HG02798 (cell line): ENCODE measurements around the gene SFMBT2.

ENCODE experiments used
- ATAC-seq: cut with Tn5 transposase; IDR thresholded peaks from one replicate; pipeline ENCODE4 v1.9.1; 2021; ENCODE audit warnings: mild to moderate bottlenecking; ENCODE audit not compliant: unreplicated experiment, poor library complexity

Gene SFMBT2

DNA sequence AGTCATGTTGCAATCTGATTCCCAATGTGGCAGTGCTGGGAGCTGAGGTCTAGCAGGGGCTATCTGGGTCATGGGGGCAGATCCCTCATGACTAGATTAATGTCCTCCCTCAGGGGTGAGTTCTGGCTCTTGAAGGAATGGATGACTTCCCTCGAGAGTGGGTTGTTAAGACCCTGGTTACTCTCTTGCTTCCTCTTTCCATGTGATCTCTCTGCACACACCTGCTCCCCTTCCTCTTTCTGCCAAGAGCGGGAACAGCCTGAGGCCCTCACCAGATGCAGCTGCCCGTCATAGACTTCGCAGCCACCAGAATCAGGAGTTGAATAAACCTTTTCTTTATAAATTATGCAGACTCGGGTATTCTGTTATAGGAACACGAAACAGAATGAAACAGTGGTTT is 37.8 kb downstream of the SFMBT2 start:
- ATAC-seq = no peak

DNA sequence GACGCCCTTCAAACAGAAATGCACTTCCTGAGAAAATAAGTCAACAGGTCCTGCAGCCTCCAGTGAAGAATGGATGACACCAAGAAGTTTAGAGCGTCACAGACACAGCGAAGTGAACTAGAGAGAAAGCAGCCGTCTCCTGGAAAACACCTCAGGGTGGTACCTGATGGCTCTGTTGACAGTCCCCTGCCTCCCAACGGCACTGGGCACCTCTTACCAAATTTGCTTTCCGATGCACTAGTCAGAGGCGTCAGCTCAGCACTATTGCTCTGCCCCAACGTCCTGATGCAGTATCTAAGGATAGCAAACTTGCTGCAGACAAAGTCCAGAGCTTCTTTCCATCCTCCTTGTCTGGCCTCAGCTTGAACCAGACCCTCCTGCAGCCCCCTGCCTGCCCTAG is 38.3 kb downstream of the SFMBT2 start:
- ATAC-seq = no peak

DNA sequence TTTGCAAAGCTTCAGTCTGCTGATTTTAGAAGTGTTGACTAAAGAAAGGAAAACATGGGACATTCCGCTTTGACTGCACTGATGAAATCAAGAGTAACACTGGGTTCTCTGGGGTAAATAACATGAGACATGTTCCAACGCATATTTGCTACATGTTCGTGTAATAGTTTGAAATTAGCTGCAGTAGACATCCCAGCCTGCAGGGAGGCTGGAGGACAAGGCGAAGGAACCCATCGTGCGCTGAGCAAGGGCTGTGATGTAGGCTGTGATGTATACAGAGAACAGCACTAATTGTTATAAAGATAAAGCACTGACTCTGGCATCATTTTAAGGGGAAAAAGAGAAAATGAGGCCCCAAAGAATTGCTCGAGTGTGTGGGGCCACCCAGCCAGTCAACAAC is 40.3 kb downstream of the SFMBT2 start:
- no peak for ATAC-seq

DNA sequence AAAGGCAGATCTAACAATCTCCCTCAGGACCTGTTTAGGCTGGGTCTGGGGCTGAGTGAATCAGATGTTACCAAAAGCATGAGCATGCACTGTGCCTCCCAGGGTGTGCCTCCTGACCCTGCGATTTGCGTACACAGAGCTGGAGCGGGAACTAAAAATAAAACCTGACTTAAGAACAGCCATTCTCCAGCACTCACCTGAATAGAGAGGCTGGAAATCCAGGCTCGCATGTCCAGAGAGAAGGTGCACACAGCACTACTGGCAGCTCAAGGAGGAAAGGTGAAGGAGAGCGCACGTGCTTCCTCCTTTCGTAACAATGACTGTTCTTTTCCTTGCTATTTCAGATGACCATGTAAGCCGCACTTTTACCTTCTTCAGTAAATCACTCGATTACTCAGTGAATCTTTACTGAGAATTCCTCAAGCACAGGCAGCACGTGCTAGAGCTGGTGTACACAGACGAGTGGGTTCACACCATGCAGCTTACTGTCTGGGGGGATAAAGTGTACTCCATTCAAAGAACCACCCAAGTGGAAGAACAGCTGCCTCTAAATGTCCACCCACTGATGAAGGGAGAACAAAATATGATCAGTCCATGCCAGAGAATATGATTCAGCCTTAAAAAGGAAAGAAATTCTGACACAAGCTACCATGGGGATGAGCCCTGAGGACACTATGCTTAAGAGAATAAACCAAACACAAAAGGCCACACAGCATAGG is 45.6 kb downstream of the SFMBT2 start:
- ATAC-seq = no peak

DNA sequence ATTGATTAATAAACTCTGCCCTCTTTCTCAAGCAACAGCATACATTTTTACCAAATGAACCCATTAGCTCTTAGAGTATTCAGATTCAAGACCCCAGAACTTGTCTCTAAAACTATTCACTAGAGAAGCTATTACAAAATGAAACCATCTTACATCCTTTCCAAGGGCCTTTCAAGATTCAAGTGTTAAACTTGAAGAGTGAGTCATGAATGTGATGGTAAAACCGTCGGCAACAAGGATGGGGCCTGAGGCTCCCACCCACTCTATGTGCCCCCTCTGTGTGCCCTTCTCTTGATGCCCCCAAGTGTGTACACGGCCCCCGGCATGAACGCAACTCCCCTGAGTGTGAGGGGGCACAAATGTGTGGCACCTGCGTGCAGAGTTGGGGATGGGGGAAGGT is 46.4 kb downstream of the SFMBT2 start:
- no peak for ATAC-seq

DNA sequence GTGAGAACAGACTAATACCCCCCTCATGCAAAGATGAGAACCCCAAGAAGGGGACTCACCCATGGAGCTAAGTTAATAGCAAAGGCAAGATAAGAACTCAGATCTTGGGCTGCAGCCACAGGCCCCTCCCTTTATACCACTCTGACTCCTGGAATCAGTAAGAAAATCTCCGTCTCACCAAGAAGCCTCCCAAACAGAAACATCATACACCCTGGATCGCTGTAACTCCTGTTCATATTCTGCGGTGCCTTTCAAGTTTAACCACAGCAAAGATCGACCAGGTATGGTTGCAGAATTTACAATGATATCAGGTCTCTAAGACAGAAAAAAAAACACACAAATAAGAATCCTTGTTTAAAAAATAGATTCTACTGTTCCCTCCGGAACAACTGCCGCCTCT is 47.1 kb downstream of the SFMBT2 start:
- ATAC-seq = no peak

DNA sequence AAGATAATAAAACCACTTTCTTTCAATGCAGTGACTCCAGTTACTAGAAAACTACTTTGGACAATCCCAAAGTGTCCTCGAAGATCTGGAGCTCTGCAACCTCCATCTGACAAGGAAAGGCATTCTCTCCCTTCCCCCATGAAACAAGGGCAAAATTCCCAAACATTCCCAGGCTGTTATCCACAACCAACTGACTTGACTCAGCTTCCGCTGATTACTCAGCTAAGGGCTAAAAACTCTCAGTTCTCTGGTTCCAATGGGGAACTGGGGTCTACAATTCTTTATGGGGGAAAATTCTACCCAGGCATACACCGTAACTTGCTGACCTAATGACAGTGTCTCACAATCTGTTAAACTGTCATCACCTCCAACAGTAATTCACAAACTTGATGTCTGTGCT is 48.4 kb downstream of the SFMBT2 start:
- ATAC-seq = no peak

DNA sequence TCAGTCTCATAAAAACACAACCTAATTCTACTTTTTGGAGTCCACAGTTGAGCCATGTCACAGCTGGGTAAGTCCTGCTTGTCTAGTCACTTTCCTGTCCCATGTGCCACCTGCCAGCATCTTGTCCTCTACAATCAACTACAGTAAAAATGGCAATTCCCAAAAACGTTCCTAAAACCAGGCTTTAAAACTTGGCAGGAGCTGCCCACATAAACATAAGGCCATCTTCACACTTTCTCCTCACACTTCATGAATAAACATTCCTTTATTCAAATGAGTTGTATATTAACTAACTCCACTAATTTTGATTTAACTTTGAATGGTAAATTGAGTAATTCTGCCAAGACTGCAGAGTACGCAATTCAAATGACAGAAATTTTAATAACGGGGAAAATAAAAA is 49.5 kb downstream of the SFMBT2 start:
- no peak for ATAC-seq

DNA sequence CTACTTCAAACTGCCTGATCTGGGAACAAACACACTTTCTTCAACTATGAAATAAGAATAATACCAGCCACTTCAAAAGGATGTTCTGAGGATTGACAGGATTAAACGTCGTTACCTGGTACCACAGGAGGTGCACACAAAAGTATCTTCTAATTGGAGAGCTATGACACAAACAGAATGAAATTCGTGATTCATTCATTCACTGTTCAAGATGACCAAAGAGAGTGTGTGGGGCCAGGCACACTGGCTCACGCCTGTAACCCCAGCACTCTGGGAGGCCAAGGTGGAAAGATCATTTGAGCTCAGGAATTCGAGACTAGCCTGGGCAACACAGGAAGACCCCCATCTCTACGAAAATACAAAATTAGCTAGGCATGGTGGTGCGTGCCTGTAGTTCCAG is 50.9 kb downstream of the SFMBT2 start:
- no peak for ATAC-seq

DNA sequence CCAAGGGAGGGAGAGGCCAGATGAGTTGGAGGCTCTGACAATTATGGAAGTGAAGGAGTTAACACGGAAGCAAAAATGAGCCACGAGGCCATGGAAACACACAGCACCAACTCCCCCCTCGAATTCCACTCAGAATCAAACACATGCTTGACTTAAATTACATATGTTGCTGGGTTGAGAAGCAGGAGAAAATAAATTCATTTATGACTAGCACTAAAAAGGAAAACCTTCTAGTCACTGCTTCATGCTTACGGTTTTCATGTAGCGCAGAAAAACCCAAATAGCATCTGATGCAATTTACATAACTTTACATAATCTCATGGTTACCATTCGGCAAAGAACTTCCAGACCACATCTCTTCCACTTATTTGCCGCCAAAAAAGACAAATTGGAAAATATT is 51.5 kb downstream of the SFMBT2 start:
- no peak for ATAC-seq

DNA sequence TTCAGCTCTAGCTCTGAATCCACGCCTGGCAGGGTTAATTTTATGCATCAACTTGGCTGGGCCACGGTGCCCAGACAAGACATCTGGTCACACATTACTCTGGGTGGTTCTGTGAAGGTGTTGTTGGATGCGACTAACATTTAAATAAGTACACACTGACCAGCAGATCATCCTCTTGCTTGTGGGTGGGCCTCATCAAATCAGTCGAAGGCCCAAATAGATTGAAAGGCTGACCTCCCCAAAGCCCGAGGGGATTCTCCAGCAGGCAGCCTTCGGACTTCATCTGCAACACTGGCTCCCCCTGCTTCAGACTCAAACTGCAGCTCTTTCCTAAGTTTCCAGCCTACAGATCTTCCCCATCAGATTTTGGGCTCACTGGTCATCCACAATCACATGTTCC is 53.6 kb downstream of the SFMBT2 start:
- ATAC-seq = no peak

DNA sequence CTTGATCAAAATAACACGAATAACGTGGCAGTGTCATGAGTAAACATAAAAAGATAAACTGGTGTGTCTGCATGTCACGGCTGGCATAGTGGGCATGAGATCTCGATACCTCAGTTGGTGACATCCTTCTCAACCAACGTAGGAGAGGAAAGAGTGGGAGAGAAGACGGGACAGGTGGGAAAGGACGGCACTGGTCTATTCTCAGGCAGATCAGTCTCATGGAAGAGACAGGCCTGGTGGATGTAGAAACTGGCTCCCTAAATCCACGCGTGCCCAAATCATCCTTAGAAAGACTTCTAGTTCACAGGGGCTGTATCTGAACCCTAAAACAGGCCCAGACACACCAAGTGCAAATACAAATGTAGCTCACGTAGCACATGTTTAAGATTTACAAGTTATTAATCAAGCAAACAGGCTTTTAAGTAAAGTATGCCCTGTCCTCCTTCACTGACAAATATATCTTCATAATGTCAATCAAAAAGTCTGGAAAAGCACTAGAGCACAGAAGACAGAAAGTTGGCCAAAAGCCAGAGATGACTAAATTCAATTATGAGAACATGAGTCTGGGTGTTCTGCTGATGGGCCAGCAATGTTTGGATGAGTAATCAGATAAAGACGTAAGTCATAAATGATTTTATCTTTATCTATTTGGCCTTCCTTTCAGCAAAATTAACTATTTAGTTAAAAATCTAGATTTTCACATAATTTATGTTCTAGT is 56.3 kb downstream of the SFMBT2 start:
- no peak for ATAC-seq

DNA sequence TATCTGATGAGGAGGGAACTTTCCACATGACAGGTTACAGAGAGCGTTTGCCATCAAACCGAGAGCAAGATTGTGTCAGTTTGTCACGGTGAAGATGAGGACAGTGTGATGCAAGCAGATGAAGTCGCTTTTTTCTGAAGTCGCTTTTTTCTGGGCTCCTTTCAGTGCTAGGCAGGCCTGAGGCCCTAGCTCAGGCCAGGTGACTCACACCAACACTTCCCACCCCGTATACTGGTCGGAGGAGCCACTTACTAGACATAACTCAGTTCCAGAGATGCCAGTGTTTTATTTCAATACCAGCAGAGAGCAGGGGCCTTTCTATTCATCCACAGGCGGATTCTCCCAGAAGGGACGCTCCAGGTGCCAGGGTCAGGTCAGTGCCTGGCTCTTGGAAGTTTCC is 58.9 kb downstream of the SFMBT2 start:
- no peak for ATAC-seq

DNA sequence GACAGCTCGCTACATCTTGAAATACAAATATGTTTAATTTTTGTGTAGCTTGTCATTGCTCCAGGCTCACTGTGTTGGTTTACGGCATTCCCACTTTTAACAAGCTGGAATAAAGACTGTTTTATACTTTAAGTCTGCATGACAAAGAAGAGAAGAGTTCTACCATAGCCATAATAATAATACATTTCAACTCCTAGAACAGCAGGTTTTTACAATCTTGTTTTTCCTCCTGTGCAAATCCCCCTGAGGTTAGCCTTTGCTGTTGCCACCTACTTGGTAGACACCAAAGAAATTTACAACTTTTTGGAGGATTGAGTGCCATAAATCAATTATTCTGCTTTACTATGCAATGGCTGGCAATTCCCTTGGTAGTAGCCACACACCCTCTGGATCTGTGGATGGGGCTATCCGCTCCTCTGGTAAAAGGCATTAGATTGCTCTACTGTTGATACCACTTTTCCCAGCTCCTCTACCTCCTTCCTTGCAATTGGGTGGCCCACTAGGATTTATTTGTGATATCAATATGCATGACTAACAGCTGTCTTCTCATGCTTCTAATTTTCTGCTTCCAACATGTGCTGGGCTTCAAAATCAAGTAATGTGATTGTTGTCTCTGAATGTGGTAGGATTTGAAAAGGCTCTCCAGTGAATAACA is 60.2 kb downstream of the SFMBT2 start:
- ATAC-seq = no peak

DNA sequence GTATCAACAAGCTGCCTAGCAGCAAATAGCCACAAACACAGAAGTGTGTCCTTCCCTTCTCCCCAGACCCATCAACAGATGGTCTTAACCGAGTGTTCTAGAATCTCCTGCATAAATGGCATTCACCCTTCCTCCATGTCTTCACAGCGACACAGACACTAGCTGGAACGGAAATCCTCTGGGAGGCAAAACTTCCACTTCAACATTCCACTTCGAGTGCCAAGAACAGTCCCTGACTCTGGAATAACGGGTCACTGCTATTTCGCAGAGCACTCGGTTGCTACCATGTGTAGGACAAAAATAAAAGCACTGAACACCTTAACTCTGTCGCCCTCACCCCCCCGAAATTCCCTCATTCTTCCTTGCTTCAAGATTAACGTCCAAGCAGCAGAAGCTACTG is 65.1 kb downstream of the SFMBT2 start:
- no peak for ATAC-seq

DNA sequence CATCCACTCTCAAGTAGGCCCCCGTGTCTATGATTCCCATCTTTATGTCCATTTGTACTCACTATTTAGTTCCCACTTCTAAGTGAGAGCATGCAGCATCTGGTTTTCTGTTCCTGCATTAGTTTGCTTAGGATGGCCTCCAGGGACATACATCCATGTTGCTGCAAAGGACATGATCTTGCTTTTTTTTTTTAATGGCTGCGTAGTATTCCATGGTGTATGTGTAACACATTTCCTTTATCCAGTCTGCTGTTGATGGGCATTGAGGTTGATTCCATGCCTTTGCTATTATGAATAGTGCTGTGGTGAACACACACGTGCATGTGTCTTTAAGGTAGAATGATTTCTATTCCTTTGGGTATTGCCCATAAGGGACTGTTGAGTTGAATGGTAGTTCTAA is 67.8 kb downstream of the SFMBT2 start:
- ATAC-seq = no peak

DNA sequence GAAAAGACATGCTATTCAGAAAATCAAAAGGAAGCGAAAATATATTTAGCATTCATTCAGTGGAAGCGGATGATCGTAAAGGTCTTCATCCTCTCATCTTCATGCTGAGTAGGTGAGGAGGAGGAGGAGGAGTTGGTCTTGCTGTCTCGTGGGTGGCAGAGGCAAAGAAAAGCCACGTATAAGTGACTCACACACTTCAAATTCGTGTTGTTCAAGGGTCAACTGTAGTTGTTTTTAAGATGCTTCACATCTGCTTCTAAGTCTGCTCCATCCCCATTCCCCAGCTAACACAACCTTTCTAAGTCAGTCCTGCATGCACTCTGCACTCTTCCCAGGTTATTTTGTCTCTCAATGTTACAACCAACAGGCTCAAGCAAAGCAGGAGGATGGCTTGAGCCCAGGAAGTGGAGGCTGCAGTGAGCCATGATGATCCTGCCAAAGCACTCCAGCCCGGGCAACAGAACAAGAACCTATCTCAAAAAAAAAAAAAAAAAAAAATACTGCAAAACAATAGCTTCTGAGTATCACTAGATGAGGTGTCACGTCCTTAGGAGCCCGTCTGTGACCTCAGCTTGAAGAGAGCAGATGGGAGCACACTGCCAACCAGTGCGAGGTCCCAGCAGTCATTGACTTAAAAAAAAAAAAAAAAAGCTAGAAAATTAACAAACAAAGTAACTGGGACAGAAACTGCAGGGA is 70.5 kb downstream of the SFMBT2 start:
- ATAC-seq = no peak

DNA sequence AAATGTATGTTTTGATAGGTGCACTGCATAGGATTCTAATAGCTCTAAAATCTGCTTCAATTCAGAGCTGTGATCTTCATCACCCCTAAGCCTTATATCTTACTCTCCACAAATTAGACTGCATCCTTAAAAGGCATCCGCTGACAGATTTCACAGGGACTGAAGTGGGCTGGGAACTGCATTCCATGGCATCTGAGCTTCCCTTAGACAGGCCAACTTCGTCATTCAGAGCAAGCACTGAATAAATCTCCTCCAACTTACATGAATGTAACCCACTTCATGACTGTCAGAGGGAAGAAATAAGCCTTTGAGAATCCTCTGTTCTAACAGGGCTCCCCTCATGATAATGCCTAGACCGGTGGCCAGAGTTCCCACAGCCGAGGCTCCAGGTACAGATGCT is 71.3 kb downstream of the SFMBT2 start:
- ATAC-seq = no peak

DNA sequence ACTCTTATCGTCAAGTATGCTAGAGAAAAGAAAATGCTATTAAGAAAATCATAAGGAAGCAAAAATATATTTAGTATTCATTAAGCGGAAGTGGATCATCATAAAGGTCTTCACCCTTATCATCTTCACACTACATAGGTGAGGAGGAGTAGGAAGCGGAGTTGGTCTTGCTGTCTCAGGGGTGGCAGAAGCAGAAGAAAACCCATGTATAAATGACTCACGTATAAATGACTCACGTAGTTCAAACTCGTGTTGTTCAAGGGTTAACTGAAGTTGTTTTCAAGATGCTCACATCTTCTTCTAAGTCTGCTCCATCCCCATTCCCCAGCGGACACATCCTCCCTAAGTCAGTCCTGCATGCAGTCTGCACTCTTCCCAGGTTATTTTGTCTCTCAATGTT is 72.4 kb downstream of the SFMBT2 start:
- ATAC-seq = no peak

DNA sequence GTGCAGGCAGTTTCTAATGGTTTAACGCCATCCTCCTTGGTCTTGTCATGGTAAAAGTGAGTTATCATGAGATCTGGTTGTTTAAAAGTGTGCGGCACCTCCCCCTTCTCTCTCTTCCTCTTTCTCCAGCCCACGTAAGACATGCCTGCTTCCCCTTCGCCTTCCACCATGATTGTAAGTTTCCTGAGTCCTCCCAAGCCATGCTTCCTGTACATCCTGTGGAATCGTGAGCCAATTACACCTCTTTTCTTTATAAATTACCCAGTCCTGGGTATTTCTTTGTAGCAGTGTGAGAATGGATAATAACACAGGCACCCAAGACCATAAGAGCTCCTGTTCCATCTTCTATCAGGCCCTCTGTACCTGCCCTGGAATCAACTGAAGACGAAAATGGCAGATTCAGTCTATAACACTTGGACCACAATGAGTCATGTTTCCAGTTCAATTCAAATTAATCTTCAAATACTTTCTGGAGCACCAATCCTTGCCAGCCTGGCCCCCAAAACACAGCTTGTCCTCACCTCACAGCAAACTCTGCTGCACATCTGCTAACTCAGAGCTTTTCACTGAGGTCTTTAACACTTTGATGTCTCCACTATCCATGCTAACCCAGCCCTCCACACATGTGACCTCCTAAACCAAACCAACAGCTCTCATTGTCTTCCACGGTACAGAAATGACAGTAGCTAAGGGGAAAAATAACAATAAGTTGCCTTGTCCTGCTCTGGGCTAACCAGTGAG is 73.2 kb downstream of the SFMBT2 start:
- peak; percentile 80 for ATAC-seq
